C4-2B (cell line): ENCODE data around the gene AGAP1.

Experiments used
- H3K27ac ChIP-seq: fragments of 450-650 bp; 2 replicates; pipeline ENCODE4 v1.5.1; 2017
- ZFX ChIP-seq: fragments of 450-650 bp; IDR thresholded peaks from 2 replicates; pipeline ENCODE4 v1.6.1; 2017
- TF ChIP-seq, protein P1 (sequence below): fragments of 450-650 bp; conservative IDR thresholded peaks from 2 replicates; pipeline ENCODE4 v1.5.1; 2017; ENCODE audit warnings: mild to moderate bottlenecking

AGAP1 gene

GRCh38 chr2:235539773-235540172 lies 45.9 kb downstream of the AGAP1 start:
- TF ChIP-seq, protein P1, sequence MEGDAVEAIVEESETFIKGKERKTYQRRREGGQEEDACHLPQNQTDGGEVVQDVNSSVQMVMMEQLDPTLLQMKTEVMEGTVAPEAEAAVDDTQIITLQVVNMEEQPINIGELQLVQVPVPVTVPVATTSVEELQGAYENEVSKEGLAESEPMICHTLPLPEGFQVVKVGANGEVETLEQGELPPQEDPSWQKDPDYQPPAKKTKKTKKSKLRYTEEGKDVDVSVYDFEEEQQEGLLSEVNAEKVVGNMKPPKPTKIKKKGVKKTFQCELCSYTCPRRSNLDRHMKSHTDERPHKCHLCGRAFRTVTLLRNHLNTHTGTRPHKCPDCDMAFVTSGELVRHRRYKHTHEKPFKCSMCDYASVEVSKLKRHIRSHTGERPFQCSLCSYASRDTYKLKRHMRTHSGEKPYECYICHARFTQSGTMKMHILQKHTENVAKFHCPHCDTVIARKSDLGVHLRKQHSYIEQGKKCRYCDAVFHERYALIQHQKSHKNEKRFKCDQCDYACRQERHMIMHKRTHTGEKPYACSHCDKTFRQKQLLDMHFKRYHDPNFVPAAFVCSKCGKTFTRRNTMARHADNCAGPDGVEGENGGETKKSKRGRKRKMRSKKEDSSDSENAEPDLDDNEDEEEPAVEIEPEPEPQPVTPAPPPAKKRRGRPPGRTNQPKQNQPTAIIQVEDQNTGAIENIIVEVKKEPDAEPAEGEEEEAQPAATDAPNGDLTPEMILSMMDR: no peak
- no peak for TF ChIP-seq ZFX
- peak overlapping the region; percentile 21 for H3K27ac ChIP-seq

DNA sequence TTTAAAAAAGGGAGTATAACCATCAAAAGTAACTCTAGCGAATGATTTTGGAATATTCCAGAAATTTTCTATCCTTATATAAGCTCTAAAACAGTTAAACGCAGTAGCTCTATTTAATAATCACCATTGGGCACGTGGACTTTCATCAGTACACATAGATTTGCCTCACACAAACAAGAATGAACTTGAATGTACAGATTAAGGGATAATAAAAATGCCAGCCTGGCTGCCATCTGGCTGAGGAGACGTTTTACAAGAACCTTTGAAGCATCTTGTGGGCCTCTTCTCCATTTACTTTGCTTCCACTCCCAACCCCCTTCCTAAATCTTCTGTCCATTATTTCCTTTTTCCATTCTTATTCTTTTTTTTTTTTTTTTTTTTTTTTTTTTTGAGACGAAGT lies 47.2 kb downstream of the AGAP1 start:
- TF ChIP-seq, protein P1: no peak
- no peak for TF ChIP-seq ZFX
- H3K27ac ChIP-seq: peak overlapping the region; percentile 88

DNA sequence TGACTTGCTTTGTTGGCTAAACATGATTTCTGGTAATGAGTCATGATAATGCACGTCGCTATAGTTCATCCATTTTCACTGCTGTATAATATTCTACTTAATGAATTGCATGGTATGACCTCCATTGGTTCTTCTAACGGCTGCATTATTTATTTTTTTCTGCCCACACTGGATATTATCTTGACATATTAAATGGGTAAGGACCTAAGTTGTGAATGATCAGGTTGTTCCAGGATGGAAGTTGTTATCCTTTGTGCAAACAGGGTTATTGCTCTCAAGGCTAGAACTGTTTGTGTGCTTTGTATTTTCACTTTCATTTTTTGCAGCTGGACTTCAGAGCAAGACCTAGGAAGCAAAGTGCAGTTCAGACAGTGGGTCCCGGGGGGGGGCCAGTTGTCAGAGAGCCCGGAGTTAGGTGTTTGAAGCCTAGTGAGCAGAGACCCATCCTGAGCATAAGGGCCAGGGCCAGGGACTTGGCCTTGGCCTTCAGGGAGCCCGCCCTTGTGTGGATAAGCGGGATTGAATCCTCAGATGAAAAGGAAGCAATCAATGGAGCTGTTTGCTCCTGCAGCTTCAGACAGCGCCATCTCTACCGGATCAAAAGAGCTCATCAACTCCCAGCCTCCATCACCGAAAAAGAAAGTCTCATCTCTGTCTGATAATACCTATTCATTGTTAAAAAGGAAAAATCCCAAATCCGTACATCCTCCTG lies 48.2 kb downstream of the AGAP1 start:
- TF ChIP-seq ZFX: no peak
- TF ChIP-seq, protein P1: no peak
- H3K27ac ChIP-seq: peak overlapping the region; percentile 88

DNA sequence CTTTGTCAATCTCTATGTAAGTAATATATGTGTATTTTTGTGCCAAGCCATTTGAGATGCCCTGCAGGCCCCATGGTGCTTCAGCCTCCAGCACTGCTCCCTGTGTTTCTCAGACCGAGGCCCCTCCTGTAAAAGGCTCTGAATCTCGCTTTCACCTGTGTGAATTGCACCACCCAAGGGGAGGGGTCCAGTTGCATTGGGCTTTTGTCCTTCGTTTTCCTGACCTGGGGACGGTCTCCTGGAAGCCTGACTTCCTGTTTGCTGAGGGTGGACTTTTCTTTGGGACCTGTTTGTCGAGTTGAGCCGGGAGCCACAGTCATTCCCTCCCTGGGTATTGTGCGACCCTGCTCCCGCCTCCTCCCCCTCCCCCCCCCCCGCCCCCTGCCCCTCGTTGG lies 48.9 kb downstream of the AGAP1 start:
- peak overlapping the region; percentile 88 for H3K27ac ChIP-seq
- TF ChIP-seq, protein P1: no peak
- no peak for TF ChIP-seq ZFX

DNA sequence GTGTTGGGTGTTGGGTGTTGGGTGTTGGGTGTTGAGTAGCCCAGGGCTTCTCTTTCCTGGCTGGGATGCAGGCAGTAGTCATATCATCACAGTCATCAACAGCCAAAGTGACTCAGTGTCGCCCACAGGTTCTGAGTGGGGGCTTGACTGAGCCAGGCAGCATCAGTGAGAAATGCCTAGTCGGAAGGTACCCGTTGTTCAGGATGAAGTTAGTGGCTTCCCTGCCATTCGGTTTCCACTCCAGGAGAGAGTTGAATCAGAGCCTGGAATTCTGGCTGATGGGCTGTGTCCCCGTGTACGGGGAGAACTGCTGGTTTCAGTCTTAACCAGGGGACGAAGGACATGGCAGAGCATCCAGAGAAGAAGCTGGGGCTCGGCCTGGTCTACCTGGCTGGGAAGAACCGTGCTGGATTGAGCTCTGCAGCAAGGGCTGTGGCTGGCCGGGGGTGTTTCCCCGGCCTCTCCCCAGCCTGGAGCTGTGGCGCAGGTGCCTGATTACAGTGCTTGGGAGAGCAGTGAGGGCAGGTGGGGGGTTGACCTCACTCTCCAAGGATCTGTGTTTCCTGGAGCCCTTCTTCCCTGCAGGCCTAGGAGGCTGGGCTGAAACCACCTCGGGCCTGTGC lies 49.4 kb downstream of the AGAP1 start:
- peak overlapping the region; percentile 88 for H3K27ac ChIP-seq
- TF ChIP-seq, protein P1: no peak
- TF ChIP-seq ZFX: no peak

GRCh38 chr2:235543851-235544688 lies 50.2 kb downstream of the AGAP1 start:
- TF ChIP-seq ZFX: no peak
- TF ChIP-seq, protein P1: no peak
- H3K27ac ChIP-seq: peak overlapping the region; percentile 88

DNA sequence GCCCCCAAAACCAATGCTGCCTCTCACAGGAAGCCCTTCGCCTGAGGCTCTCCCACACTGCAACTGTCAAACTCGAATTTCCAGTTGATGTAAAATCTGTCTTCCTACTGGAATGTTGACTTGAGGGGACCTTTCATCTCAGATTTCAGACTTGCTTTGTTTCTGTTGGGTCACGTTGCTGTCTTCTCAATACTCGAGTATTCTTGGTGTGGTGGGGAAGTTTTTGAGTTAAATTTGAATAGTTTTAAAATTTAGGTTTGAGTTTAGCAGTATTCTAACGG lies 50.8 kb downstream of the AGAP1 start:
- peak overlapping the region; percentile 88 for H3K27ac ChIP-seq
- TF ChIP-seq, protein P1: no peak
- TF ChIP-seq ZFX: no peak
